ENCODE data around the gene AMHR2. TPM values are rescaled to one million over a fixed set of nuclear protein-coding genes. Genes with fewer than 3 reads are reported as not detected.
A peak's percentile ranks its signal among the peaks of the same experiment; 100 is the strongest.

Gene AMHR2
- total RNA-seq, 1 experiment from 2014 or later: not detected

- no peaks in the 10 kb centered on the region for H3K27me3 Mint-ChIP-seq (ENCODE audit: low read depth)
- Histone ChIP-seq H3K23ac (ENCODE audit: insufficient read length, low read depth, low read length) (no peak within 1 kb of the TSS), H4K8ac (replicated peaks; ENCODE audit: insufficient read length, low read depth, low read length) (no peak within 1 kb of the TSS), H2AK5ac (ENCODE audit: insufficient read length, low read length) (no peak within 1 kb of the TSS), H3K4ac (ENCODE audit: low read depth, low read length) (no peak within 1 kb of the TSS; the same call in 1 of the 2 replicates), H3K9ac (ENCODE audit: extremely low read depth, insufficient read length, low read length) (peak within 1 kb of the TSS; percentile 100), H3K23me2 (ENCODE audit: insufficient read length, low read depth, low read length, poor library complexity, severe bottlenecking) (no peaks in the 10 kb centered on the region), H3K79me2 (ENCODE audit: insufficient read depth, low read length) (peaks cover 23% of the 10 kb centered on the region), H3K14ac (ENCODE audit: insufficient read depth, low read length) (peak within 1 kb of the TSS; percentile 95), H2BK12ac (ENCODE audit: insufficient read length, low read depth, low read length) (no peak within 1 kb of the TSS), H3K56ac (ENCODE audit: insufficient read length, low read depth, low read length) (no peak within 1 kb of the TSS), H2BK5ac (ENCODE audit: insufficient read length, low read length) (peak within 1 kb of the TSS; percentile 1), H3K27ac (ENCODE audit: insufficient read length, low read depth, low read length) (peak within 1 kb of the TSS; percentile 24), H4K5ac (ENCODE audit: insufficient read length, low read depth, low read length) (peak within 1 kb of the TSS; percentile 7), H2AFZ (ENCODE audit: low read length) (no peak within 1 kb of the TSS), H2BK20ac (ENCODE audit: low read depth, low read length, poor library complexity, severe bottlenecking) (no peak within 1 kb of the TSS), H4K20me1 (ENCODE audit: control insufficient read depth, insufficient read depth, insufficient read length) (no peaks in the 10 kb centered on the region), H4K91ac (ENCODE audit: insufficient read length, low read depth, low read length) (no peak within 1 kb of the TSS), H3T11ph (ENCODE audit: low read length) (no peak within 1 kb of the TSS), H3K9me3 (ENCODE audit: control insufficient read depth, low read depth, low read length) (no peaks in the 10 kb centered on the region), H3K4me1 (ENCODE audit: insufficient read depth, low read length) (no peaks in the 10 kb centered on the region), H3K27me3 (ENCODE audit: insufficient read depth, low read length) (no peaks in the 10 kb centered on the region), H3K18ac (ENCODE audit: insufficient read length, low read depth, low read length) (peak within 1 kb of the TSS; percentile 98), H2BK15ac (ENCODE audit: low read depth, low read length) (no peak within 1 kb of the TSS), H3K79me1 (ENCODE audit: insufficient read depth, low read depth, low read length, poor library complexity, severe bottlenecking) (peaks cover 3% of the 10 kb centered on the region), H2BK120ac (ENCODE audit: low read depth, low read length, poor library complexity, severe bottlenecking) (peak within 1 kb of the TSS; percentile 84), H3K4me2 (ENCODE audit: insufficient read depth, insufficient read length, low read length) (peak within 1 kb of the TSS; percentile 49)
- no CpG with 5 or more reads among the region's 32 CpGs for WGBS (ENCODE audit: extremely low coverage, insufficient read length, low lambda C conversion rate)
- no peaks in the 10 kb centered on the region; a peak in 1 of 5 replicates for H3K9me3 Mint-ChIP-seq
- peaks cover 43 to 53% (median 52%) of the 10 kb centered on the region in 3 experiments for H3K36me3 Mint-ChIP-seq (ENCODE audit: insufficient read depth in 1 of 3, low read depth in 3 of 3)
- H3K4me1 Mint-ChIP-seq: peaks cover 19 to 33% of the 10 kb centered on the region in 2 experiments
- peak; percentile 100 for DNase-seq
- peak within 1 kb of the TSS; percentile 97 for H3K4me3 Mint-ChIP-seq
- peak within 1 kb of the TSS; percentile 100 for H3K27ac Mint-ChIP-seq
- TF ChIP-seq CTCF (conservative IDR thresholded peaks at IDR 0.05): peak; percentile 86
These were observed 28.1 kb downstream of the AMHR2 start, which contains the start of gene PCBP2 for GRCh38 chr12:53451661-53452158. TSS of gene PCBP2 (plus strand) at chr12:53452102. CDS start at chr12:53454801, 2,699 bp downstream.
